ENCODE results near the gene MTMR2.

MTMR2 gene

DNA sequence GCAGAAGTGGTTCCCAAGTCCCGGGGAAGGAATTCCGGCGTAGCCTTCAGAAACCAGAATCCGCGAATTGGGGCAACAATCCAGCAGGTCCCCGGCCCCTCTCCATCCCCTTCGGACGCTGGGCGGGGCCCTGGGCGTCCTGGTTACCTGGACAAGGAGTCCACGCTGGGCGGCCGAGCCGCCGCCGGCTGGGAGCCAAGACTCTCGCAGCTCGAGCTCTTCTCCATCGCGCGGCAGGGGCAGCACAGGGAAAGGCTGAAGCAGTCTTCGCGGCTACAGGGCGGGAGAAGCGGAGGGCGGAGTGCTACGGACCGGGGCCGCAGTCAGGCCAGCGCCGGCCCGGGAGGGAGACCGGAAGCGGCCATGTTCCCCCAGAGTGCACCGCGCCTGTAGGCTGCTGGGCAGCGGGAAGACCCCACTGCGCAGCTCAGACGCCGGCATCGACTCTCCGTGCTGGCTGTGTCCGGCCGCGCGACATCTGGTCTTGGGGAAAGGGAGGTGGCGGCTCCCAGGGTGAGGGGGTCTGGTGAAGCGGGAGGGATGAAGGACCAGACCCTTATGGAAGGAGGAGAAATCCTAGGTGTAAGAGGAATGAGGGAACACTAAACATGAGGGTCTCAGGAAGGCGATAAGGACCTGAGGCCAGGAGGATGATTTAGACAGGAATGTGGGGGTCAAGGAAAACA, at the start of gene MTMR2:
TSS of gene MTMR2 (minus strand) at position 380 of the 686 bp plus-strand sequence. CDS start at position 227, 153 bp downstream.
- peak; percentile 8 to 26 (median 18) for DNase-seq

DNA sequence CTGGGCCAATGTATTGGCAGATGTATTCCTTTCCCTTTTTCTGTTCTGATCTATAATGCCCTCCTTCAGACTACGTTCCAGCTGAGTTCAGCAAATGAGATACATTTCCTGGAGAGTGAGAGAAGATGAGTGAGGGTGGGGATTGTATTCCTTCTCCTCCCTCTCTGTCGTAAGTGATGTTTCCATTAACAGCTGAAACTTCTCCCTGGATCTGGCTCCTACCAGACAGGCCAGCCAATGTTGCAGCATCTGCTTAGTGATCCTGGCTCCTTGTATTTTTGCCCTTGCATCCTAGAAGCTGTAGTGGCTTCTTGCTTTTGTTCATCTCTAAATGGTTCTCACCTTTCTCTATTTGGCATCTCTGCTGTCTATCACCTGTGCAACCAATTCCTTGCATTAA, 48.2 kb upstream of the MTMR2 start:
- DNase-seq, result no peak

DNA sequence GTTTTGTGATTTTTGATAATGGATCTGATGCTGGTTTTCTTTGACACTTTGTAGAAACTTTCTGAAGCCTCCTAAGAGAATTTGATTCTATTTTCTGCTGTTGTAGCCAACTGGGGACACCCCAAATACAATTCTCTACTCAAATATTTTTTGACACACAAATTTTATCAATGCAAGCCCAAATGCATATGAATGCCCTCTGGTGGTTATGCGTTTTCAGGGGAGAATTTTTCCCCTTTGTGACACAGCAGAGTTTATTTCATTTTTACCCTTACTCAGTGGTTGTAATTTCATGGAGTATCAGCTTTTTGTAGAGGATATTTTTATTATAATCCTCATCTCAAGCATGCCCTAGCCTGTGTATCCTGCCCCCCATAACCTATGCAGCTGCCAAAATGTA, 44.7 kb upstream of the MTMR2 start:
- DNase-seq, result no peak

DNA sequence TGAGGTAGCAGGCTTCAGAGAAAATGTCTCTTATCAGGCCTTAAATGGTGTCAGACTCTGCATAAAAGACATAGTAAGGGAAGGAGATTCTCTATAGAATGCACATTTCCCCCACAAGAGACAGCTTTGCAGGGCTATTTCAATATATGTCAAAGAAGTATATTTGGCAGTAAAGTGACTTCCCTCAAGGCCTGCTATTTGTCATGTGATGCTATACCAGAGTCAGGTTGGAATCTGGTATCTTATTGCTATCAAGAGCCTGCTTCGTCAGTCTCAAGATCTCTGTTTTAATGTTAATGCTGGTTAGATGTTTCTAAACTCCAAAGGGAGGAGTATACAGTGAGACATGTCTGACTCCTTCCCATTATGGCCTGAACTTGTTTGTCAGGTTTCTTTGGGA, 40.4 kb upstream of the MTMR2 start:
- no peak for DNase-seq

DNA sequence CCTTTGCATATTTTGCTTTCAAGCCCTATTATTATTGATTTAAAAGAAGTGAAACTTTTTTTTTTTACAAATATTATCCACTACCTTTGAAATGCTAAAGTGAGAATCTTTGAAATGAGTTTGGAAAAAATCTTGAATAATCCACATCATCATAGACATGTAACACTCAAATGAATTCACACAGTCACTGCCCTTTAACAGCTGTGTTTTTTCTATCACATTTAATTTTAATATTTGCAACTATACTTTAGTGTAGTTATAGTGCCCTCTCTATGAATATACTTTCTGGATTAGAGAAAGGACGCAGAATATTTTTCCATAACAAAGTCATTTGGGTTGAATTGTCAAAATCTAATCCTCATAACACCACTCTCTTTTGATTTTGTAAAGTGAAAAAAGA, 37.9 kb upstream of the MTMR2 start:
- no peak for DNase-seq

DNA sequence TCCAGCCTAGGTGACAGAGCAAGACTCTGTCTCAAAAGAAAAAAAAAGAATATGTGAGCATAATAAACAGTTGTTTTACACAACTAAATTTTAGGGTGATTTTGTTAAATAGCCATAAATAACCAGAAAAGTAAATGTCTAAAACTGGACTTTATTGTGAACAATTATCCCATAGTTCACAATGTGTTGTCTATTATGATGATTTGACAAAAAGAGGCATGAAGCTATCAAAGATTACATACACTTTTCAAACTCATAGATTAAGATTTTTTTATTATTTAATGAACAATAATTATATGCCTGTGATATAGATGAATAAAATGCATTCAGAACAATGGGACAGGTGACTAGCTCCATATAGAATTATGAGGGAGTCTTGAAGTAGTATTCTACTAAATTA, 27.0 kb upstream of the MTMR2 start:
- DNase-seq, result no peak

DNA sequence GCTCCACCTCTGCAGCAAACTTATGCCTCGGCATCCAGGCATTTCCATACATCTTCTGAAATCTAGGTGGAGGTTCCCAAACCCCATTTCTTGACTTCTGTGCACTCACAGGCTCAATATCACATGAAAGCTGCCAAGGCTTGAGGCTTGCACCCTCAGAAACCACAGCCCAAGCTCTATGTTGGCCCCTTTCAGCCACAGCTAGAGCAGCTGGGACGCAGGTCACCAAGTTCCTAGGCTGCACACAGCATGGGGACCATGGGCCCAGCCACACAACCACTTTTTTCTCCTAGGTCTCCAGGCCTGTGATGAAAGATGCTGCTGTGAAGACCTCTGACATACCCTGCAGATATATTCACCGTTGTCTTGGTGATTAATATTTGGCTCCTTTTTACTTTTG, 24.7 kb upstream of the MTMR2 start:
- no peak for DNase-seq

DNA sequence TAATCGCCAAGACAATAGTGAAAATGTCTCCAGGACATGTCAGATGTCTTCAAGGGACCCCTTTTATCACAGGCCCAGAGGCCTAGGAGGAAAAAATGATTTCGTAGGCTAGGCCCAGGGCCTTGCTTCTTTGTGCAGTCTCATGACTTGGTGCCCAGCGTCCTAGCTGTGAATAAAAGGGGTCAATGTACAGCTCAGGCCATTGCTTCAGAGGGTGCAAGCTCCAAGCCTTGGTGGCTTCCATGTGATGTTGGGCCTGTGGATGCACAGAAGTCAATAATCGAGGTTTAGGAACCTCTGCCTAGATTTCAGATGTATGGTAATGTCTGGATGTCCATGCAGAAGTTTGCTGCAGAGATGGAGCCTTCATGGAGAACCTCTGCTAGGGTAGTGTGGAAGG, 20.7 kb upstream of the MTMR2 start:
- no peak for DNase-seq

DNA sequence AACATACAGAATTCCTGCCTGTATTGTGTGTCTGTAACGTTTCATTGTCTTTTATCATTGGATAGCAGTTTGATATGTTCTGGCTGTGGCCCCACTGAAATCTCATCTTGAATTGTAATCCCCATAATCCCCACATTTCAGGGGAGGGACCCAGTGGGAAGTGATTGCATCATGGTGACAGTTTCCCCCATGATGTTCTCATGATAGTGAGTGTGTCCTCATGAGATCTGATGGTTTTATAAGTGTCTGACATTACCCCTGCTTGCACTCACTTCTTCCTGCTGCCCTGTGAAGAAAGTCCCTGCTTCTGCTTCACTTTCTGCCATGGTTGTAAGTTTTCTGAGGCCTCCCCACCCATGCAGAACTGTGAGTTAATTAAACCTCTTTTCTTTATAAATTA, 19.6 kb upstream of the MTMR2 start:
- DNase-seq, result no peak

DNA sequence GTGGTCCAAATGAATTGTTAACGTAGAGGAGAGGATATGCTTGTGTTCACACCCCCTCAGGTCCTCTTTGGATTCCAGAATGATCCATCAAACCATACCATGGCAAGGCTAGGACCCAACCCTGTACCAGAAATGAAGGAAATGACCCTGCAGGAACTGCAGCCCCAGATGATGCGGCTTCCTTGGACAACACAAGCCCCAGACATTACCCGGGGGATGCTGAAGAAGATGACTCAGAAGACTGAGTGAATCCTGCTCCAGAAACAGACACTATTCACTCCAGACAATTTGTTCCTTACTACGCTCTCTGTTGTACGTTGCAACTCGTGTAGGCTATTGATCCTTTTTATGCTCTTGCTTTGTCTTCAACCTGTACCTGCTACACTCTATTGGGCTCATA, 15.2 kb upstream of the MTMR2 start:
- no peak for DNase-seq

DNA sequence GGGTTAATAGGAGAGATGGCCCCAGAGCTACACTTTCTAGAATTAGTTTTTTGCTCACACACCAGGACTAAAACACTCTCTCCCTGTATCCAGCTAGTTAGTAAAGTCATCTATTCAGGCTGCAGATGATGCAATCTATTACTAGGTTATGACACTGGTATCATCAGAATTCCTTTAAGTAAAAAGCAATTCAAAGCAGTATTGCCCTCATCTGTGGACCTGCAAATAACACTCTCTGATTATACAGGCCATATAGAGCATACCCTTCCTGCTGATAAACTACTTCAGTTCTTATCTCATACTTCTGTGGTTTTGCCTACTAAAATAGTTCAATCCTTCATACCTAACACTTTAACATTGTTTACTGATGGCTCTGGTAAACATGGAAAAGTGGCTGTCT, 13.5 kb upstream of the MTMR2 start:
- no peak for DNase-seq

DNA sequence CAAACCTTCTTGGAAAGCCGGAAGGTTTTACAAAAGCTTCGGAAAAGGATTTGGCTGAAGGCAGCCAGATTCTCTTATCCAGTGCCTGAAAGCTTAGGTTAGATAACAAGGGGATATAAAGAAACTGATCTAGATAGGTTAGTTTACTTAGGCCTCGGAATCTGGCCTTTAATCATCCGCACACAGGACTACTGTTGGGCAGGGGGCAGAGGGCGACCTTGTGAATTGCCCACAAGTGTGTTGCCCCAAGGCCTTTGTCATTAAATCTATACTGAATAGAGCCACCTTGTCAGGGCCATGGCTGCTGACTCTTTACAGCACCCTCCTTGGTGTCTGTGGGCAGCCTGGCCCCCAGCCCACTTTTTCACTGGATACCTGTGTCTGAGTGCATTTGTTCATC, 9.7 kb upstream of the MTMR2 start:
- DNase-seq, result no peak

DNA sequence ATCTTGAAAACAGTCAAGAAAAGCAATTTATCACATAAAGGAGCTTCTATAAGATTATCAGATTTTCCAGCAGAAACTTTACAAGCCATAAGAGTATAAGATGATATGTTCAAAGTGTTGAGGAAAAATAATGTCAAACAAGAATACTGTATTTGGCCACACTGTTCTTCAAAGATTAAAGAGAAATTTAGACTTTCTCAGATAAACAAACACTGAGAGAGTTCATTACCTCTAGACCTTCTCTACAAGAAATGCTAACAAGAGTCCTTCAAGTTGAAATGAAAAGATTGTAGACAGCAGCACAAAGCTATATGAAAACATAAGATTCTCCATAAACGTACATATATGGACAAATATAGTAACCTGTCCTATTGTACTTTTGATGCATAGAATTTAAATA, 8.0 kb upstream of the MTMR2 start:
- DNase-seq, result no peak

DNA sequence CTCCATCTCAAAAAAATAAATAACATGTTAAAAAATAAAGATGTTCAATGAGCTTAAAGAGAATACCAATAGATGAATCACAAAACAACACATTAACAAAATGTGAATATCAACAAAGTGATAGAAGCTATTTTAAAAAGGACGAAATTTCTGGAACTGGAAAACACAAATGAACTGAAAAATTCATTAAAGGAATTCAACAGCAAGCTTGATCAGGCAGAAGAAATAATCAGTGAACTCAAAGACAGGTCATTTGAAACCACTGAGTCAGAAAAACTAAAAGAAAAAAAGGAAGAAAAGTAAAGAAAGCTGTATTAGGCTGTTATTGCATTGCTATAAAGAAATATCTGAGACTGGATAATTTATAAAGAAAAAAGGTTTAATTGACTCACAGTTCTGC, 7.0 kb upstream of the MTMR2 start:
- no peak for DNase-seq

DNA sequence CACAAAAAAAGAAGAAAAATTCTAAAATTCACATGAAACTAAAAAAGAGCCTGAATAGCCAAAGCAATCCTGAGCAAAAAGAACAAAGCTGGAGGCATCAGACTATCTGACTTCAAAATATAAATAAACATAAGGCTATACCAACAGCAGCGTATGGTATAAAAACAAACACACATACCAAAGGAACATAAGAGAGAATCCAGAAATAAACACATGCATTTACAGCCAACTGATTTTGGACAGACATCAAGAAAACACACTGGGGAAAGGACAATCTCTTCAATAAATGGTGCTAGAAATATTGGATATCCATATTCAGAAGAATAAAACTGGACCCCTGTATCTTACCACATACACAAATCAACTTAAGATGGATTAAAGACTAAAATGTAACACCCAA, 2.8 kb upstream of the MTMR2 start:
- no peak for DNase-seq

DNA sequence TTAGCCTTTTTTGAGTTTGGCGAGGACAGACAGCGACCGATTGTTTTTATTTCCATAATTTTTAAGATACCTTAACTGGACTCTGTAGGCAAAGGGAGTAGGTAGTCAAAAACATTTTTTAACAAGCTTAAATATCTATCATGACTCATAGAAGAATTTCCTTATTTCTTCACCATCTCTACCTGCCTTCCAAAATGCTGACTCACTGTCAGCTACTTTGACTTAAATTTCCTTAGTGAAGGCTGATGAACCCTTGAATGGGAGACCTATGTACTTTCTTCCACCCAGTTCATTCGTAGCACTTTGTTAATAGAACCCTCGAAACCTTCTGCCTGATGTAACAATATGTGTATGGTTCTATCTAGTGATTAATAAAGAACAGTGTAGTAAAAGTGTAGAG, 1.1 kb upstream of the MTMR2 start:
- no peak for DNase-seq

DNA sequence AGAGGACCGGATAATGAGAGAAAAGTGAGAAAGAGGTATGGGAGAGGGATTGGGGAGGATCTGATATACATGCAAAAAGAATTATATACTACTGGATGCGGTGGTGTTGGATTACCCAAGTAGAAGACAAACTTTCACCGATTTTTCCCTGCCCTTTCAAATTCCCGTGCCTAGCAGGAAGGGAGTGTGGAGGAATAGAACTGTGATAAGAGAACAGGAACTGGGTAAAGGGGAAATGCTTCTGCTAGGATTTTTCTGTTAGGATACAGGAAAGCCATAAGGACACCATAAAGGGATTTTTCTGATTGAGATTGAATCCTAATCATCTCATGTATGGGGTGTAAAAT, 480 bp upstream of the MTMR2 start:
- DNase-seq, result no peak

DNA sequence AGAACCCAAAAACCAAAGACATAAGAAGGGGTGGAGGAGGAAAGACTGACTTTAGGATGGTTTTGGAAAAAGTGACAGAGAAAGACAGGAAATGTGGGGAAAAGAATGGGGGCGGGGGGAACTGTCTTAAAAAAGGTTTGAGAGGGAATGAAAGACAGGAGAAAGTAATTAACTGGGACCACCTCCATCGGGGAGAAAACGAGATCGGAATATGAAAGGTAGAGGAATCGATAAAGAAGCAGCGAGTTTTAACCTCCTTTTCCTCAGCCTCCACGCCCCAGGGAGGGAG, 524 bp downstream of the MTMR2 start:
- no peak for DNase-seq

DNA sequence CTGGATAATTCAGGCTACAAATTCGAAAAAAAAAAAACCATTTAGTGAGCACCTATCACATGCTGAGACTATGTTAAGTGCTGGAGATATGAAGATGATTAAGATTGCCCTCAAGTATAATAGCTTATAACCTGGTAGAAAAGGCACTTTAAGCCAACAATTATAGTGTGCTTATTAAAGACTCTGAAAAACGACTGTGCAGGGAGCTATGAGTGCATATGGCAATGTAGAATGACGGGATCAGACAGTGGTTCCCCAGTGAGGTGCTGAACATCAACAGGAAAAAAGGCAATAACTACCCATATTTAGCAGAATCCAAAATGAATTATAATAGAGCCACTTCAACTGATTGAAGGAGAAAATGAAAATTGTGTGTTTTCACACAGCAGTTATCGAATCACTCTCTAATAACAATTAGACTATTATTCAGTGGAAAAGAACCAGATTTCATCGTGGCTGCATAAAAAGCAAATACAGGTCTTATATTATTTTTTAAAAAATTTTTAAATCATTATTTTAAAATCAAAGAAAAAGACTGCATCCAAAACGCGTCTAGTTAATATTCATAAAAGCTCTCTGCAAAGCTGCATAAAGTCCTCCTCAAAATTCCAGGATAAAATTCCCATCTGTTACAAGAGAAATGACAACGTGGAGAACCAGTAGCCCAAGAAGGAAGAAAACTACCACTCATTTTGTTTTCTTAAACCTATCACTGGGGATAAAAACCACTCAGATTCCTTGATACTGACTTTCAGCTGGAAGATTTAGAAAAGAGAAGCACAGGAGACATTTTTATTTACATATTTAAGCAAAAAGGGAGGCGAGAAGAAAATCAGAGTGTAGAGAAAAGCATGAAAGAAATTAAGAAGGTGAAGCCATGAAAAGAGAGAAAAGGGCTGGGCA, 1.1 kb downstream of the MTMR2 start:
- no peak for DNase-seq

DNA sequence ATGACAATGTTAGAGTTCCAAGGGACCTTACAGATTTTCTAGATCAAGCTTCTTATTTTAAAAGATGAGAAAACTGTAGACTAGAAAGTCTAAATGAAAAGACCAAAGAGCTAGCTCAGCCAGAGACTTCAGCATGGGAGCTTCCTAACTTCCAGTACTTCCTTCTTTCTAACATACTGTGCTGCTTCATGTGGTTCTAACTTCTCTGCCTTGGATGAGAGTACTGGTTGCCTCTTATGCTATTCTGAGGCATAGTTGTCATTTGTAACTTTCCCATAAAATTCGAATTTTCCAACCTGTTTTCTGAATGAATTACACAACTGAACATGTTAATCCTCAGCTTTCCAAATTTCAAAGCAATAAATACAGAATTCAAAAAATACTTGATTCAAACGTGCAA, 1.8 kb downstream of the MTMR2 start:
- DNase-seq, result no peak

DNA sequence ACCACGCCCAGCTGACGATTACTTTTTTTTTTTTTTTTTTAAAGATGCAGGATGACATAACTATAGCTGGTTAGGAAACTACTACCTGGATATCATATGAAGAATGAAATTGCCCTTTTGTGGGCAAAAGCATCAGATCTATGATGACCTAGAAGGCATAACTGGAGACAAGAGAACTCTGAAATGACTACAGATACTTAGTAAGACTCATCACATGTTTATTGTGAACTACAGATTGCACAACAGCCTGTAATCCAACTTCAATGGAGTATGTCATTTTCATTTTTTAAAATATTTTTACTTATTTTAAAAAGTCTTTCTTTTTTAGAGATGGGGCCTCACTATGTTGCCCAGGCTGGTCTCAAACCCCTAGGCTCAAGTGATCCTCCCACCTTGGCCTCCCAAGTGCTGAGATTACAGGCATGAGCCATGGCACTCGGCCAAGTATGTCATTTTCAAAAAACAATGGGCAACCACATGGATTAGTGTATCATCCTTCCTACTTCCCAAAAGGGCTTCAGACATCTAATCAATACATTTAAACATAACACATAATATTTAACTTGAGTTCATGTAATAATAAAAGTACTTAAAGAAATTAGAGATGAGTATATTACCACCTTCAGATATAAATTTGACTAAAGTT, 3.3 kb downstream of the MTMR2 start:
- DNase-seq, result no peak

DNA sequence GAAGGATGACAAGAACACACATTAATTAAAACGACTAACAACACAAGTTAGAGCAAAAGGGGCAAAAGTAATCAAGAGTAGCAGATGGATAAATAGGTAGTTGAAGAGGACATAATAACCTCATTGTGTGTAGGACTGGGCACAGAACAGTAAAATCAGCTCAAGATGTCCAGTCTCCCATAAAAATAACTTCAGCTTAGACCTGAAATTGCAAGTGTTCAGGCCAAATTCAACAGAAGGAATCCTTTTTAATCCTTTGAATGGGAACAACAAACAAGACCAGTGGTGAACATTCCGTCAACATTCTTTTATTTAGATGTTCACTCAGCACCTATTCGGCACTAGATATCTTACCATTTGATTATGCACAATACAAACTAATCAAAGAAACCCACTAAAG, 4.4 kb downstream of the MTMR2 start:
- no peak for DNase-seq

DNA sequence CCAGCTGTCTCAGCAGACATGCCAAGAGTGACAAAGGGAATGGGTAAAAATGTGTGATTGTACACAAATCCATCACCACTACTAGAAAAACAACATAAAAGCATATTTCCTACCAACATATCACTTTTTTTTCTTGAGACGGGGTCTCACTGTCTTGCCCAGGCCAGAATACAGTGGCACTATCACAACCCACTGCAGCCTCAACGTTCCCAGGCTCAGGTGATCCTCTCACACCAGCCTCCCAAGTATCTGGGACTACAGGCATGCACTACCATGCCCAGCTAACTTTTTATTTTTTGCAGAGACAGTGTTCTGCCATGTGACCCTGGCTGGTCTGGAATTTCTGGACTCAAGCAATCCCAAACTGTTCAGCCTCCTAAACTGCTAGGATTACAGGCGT, 5.2 kb downstream of the MTMR2 start:
- no peak for DNase-seq

DNA sequence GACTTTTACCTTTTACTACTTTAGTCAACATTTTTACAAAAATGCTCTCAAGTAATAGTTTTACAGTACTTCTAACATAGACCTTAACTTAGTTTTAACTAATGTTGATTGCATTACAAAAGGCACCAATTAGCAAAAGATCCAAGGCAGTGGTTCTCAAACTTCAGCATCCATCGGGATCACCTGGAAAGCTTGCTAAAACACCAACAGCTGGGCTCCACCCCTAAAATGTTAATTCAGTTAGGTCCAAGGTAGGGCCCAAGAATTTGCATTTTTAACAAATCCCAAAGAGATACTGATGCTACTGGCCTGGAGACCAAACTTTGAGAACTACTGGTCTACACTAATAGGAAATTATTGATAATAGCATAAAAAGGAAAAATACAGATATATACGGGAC, 5.9 kb downstream of the MTMR2 start:
- no peak for DNase-seq
